HG03159 (cell line): ENCODE measurements around the gene AMBRA1.

ENCODE experiments used
- ATAC-seq: cut with Tn5 transposase; IDR thresholded peaks from one replicate; pipeline ENCODE4 v1.9.1; 2021; ENCODE audit warnings: mild to moderate bottlenecking, moderate library complexity; ENCODE audit not compliant: unreplicated experiment

Gene AMBRA1

GRCh38 chr11:46480166-46480726 lies 113.6 kb downstream of the AMBRA1 start:
- ATAC-seq = no peak

GRCh38 chr11:46479601-46480000 lies 114.2 kb downstream of the AMBRA1 start:
- no peak for ATAC-seq

GRCh38 chr11:46478196-46478595 lies 115.6 kb downstream of the AMBRA1 start:
- no peak for ATAC-seq

- no peak for ATAC-seq
Measured at GRCh38 chr11:46477136-46477535, 116.7 kb downstream of the AMBRA1 start.

GRCh38 chr11:46475926-46476545 lies 117.8 kb downstream of the AMBRA1 start:
- ATAC-seq = no peak

- ATAC-seq = no peak
Measured at GRCh38 chr11:46475051-46475925, 118.5 kb downstream of the AMBRA1 start.

- ATAC-seq = no peak
Measured at GRCh38 chr11:46472662-46472994, 121.2 kb downstream of the AMBRA1 start.

- ATAC-seq = no peak
Measured at GRCh38 chr11:46471943-46472661, 121.7 kb downstream of the AMBRA1 start.

GRCh38 chr11:46469926-46470325 lies 123.9 kb downstream of the AMBRA1 start:
- ATAC-seq = no peak

- no peak for ATAC-seq
Measured at GRCh38 chr11:46465683-46466082, 128.1 kb downstream of the AMBRA1 start.

GRCh38 chr11:46463701-46464421 lies 130.0 kb downstream of the AMBRA1 start:
- no peak for ATAC-seq

- no peak for ATAC-seq
Measured at GRCh38 chr11:46461461-46461927, 132.3 kb downstream of the AMBRA1 start.

- no peak for ATAC-seq
Measured at GRCh38 chr11:46458491-46458890, 135.3 kb downstream of the AMBRA1 start.

GRCh38 chr11:46457659-46458424 lies 136.0 kb downstream of the AMBRA1 start:
- no peak for ATAC-seq

GRCh38 chr11:46457021-46457420 lies 136.8 kb downstream of the AMBRA1 start:
- ATAC-seq = no peak

GRCh38 chr11:46456269-46457001 lies 137.4 kb downstream of the AMBRA1 start:
- ATAC-seq = no peak

- no peak for ATAC-seq
Measured at GRCh38 chr11:46455834-46456233, 138.0 kb downstream of the AMBRA1 start.

GRCh38 chr11:46452918-46453517 lies 140.8 kb downstream of the AMBRA1 start:
- ATAC-seq = no peak

- no peak for ATAC-seq
Measured at GRCh38 chr11:46451759-46452158, 142.1 kb downstream of the AMBRA1 start.
